K562 (cell line): Measurements from ENCODE around the gene ACTN3. TPM values are rescaled to one million over a fixed set of nuclear protein-coding genes. Genes with fewer than 3 reads are reported as not detected.
A peak's percentile ranks its signal among the peaks of the same experiment; 100 is the strongest.

Experiments used
- ATAC-seq: fragments of 200-7000 bp; cut with Tn5 transposase; 3 replicates; pipeline ENCODE4 v1.9.1; 2020; ENCODE audit warnings: moderate library complexity
- BruUV-seq: library from RNA; stranded (reverse); fragments of 400-500 nt; replicated peaks from 2 replicates; lab custom pipeline; 2021; lab: Mats Ljungman, UMichigan
- CTCF ChIA-PET: fragments of 300-600 bp; formaldehyde crosslinking; extraction: SDS; loops from one replicate; lab custom pipeline; 2021; ENCODE audit warnings: low intra/inter-chr PET ratio; lab: Yijun Ruan, JAX
- POLR2A ChIA-PET: fragments of 300-600, 350-650 bp; sonication (Branson Sonifier 250); formaldehyde crosslinking; extraction: SDS; loops from one replicate; lab custom pipeline; 2021; ENCODE audit warnings: antibody characterized with exemption, inconsistent platforms; lab: Yijun Ruan, JAX
- DNase-seq, 4 experiments: peaks; one replicate each; pipeline versions ENCODE4 v3.0.0 to v3.0.0-alpha.2; 2011 to 2018; ENCODE audit warnings: low spot score in 3 of 4, mixed read lengths in 3 of 4; ENCODE audit errors: extremely low read depth in 1 of 4
- FAIRE-seq: peaks from 2 replicates; lab custom pipeline; 2011; peaks lifted over from hg19 to GRCh38; lab: Jason Lieb, UNC
- H2AFZ ChIP-seq: 2 replicates; pipeline ENCODE4 v1.6.0; 2011; ENCODE audit warnings: low read depth, low read length, control low read depth, inconsistent platforms
- H3K27ac ChIP-seq: fragments of 200-600 bp; 3 replicates; pipeline ENCODE4 v1.8.0; 2011; ENCODE audit warnings: low read depth, mild to moderate bottlenecking, control low read depth, inconsistent platforms, low read length, moderate library complexity, mixed read lengths; ENCODE audit errors: extremely low read depth
- H3K27me3 ChIP-seq, 2 experiments: fragments of 300-600 bp in 1 of 2; 2 replicates in 1 of 2; 3 replicates in 1 of 2; pipeline versions ENCODE4 v1.6.0 to v1.8.0; 2011; ENCODE audit warnings: inconsistent platforms in 2 of 2, low read length in 2 of 2, mild to moderate bottlenecking in 1 of 2, mixed read lengths in 1 of 2, moderate library complexity in 1 of 2; ENCODE audit not compliant: control insufficient read depth in 2 of 2, insufficient read depth in 2 of 2
- H3K36me3 ChIP-seq: fragments of 300-600 bp; 3 replicates; pipeline ENCODE4 v1.8.0; 2011; ENCODE audit warnings: mild to moderate bottlenecking, low read length, inconsistent platforms; ENCODE audit not compliant: control insufficient read depth, insufficient read depth
- H3K4me1 ChIP-seq, 2 experiments: fragments of 200-600 bp in 1 of 2; replicated peaks in 1 of 2; 2 replicates in 1 of 2; 3 replicates in 1 of 2; pipeline versions ENCODE4 v1.5.1 to v1.8.0; 2011; ENCODE audit warnings: inconsistent platforms in 2 of 2, low read length in 2 of 2, mild to moderate bottlenecking in 1 of 2, mixed read lengths in 1 of 2, moderate library complexity in 1 of 2; ENCODE audit not compliant: control insufficient read depth in 2 of 2, insufficient read depth in 2 of 2
- H3K4me2 ChIP-seq: 2 replicates; pipeline ENCODE4 v1.6.1; 2011; ENCODE audit warnings: low read length, control low read depth, inconsistent platforms, mixed read lengths; ENCODE audit not compliant: insufficient read depth
- H3K4me3 ChIP-seq: fragments of 200-600 bp; sonication (generic), shearing (Covaris generic); 2 replicates; pipeline ENCODE4 v1.5.1; 2016; ENCODE audit warnings: control low read depth, inconsistent platforms
- H3K79me2 ChIP-seq: fragments of 200-600 bp; 3 replicates; pipeline ENCODE4 v1.8.0; 2011; ENCODE audit warnings: low read length, inconsistent platforms; ENCODE audit not compliant: control insufficient read depth, insufficient read depth
- H3K9ac ChIP-seq, 2 experiments: 2 replicates each; pipeline versions ENCODE4 v1.6.0 to v1.6.1; 2011; ENCODE audit warnings: low read depth in 2 of 2, low read length in 2 of 2, control low read depth in 1 of 2, inconsistent platforms in 1 of 2, mild to moderate bottlenecking in 1 of 2, mixed read lengths in 1 of 2; ENCODE audit not compliant: insufficient read depth in 1 of 2
- H3K9me1 ChIP-seq: one replicate; pipeline ENCODE4 v1.6.0; 2011; ENCODE audit warnings: inconsistent platforms, mild to moderate bottlenecking, low read length, moderate library complexity; ENCODE audit not compliant: control insufficient read depth, insufficient read depth
- H3K9me3 ChIP-seq: replicated peaks from 2 replicates; pipeline ENCODE4 v1.5.1; 2011; ENCODE audit warnings: low read depth, low read length, inconsistent platforms; ENCODE audit not compliant: control insufficient read depth, insufficient read depth
- H4K20me1 ChIP-seq: replicated peaks from 2 replicates; pipeline ENCODE4 v1.6.1; 2011; ENCODE audit warnings: low read length, inconsistent platforms, mixed read lengths; ENCODE audit not compliant: control insufficient read depth, insufficient read depth
- EZH2 ChIP-seq: IDR thresholded peaks from 2 replicates; pipeline ENCODE4 v1.6.1; 2012; ENCODE audit warnings: low read depth, mild to moderate bottlenecking, inconsistent platforms, low read length, borderline replicate concordance
- FIP1L1 ChIP-seq: fragments of 200-400 bp; formaldehyde crosslinking; IDR thresholded peaks from 2 replicates; pipeline ENCODE4 v1.6.1; 2018; ENCODE audit warnings: mild to moderate bottlenecking, low read depth, low read length; ENCODE audit not compliant: poor library complexity, severe bottlenecking
- FOXJ2 ChIP-seq: fragments of 200-800 bp; sonication (Bioruptor generic); IDR thresholded peaks from 2 replicates; pipeline ENCODE4 v1.6.1; 2016; ENCODE audit warnings: missing genetic modification characterization, missing compliant biosample characterization
- FOXP1 ChIP-seq: sonication (generic); formaldehyde crosslinking; IDR thresholded peaks from 2 replicates; pipeline ENCODE4 v1.8.0; 2022; ENCODE audit warnings: mild to moderate bottlenecking, missing genetic modification reagents
- GABPB2 ChIP-seq: fragments of 250-450 bp; sonication (Bioruptor Pico); conservative IDR thresholded peaks from 2 replicates; pipeline ENCODE4 v1.5.1; 2021; ENCODE audit warnings: mild to moderate bottlenecking
- HNRNPH1 ChIP-seq: fragments of 200-400 bp; formaldehyde crosslinking; optimal IDR thresholded peaks from 2 replicates; pipeline ENCODE3; 2017; ENCODE audit warnings: low read depth, mild to moderate bottlenecking, low read length, moderate library complexity
- KDM5B ChIP-seq: fragments of 200-600 bp; sonication (generic); IDR thresholded peaks from 2 replicates; pipeline ENCODE4 v1.6.1; 2012; ENCODE audit warnings: low read depth, mild to moderate bottlenecking, moderate library complexity, low read length, control low read depth, inconsistent platforms; ENCODE audit not compliant: insufficient replicate concordance
- L3MBTL2 ChIP-seq: fragments of 450-650 bp; IDR thresholded peaks from 2 replicates; pipeline ENCODE4 v1.6.1; 2016; ENCODE audit warnings: mild to moderate bottlenecking, moderate library complexity
- NEUROD1 ChIP-seq: fragments of 150-350 bp; IDR thresholded peaks from 2 replicates; pipeline ENCODE4 v1.6.1; 2014; ENCODE audit warnings: borderline replicate concordance, low read length, low read depth; ENCODE audit not compliant: partially characterized antibody
- NFIC ChIP-seq: fragments of 450-650 bp; IDR thresholded peaks from 2 replicates; pipeline ENCODE4 v1.6.1; 2017; ENCODE audit warnings: mild to moderate bottlenecking, inconsistent platforms
- NR2C1 ChIP-seq, 2 experiments: fragments of 450-650 bp; IDR thresholded peaks; 2 replicates each; pipeline ENCODE4 v1.6.1; 2017; ENCODE audit warnings: mild to moderate bottlenecking in 2 of 2, antibody characterized with exemption in 1 of 2, inconsistent platforms in 1 of 2, missing compliant biosample characterization in 1 of 2, missing genetic modification characterization in 1 of 2
- PML ChIP-seq: IDR thresholded peaks from 2 replicates; pipeline ENCODE4 v1.6.1; 2012; ENCODE audit warnings: low read length, inconsistent platforms
- RB1 ChIP-seq: fragments of 450-650 bp; IDR thresholded peaks from 2 replicates; pipeline ENCODE4 v1.6.1; 2017; ENCODE audit warnings: low read depth, mild to moderate bottlenecking
- RBM22 ChIP-seq: fragments of 200-400 bp; formaldehyde crosslinking; IDR thresholded peaks from 2 replicates; pipeline ENCODE4 v1.6.1; 2018; ENCODE audit warnings: low read length, low read depth; ENCODE audit not compliant: poor library complexity, severe bottlenecking
- TBL1XR1 ChIP-seq, 2 experiments: IDR thresholded peaks; 2 replicates each; pipeline ENCODE4 v1.6.1; 2012; ENCODE audit warnings: improper control_type of control experiment in 2 of 2, low read length in 2 of 2, mild to moderate bottlenecking in 1 of 2
- UBTF ChIP-seq, 2 experiments: IDR thresholded peaks; 2 replicates each; pipeline ENCODE4 v1.6.1; 2012; ENCODE audit warnings: improper control_type of control experiment in 2 of 2, low read depth in 2 of 2, low read length in 2 of 2, borderline replicate concordance in 1 of 2
- WGBS: fragments of 100-300 bp; shearing (Covaris generic); methylation state at CpG from one replicate; pipeline ENCODE4 v1.1.6; 2016; ENCODE audit warnings: low coverage, mixed read lengths; ENCODE audit not compliant: insufficient coverage; ENCODE audit errors: missing lambda C conversion rate; 5-methylcytosine and 5-hydroxymethylcytosine counted together
- in situ Hi-C: fragments of 300-500 bp; cut with MboI; formaldehyde crosslinking; loops from 4 replicates; pipeline ENCODE4 v1.15.0; 2018; ENCODE audit warnings: inconsistent platforms, mixed read lengths
- intact Hi-C: fragments of 100-400 bp; cut with micrococcal nuclease; formaldehyde crosslinking; loops from 2 replicates; pipeline ENCODE4 v1.14.2; 2022
- polyA plus RNA-seq, 8 experiments: library from polyadenylated mRNA; depleted of rRNA in 4 of 8; stranded (reverse) in 5 of 8; unstranded in 3 of 8; fragments of >200 nt; fragmentation: Nextera tagmentation in 2 of 8; fragmentation: Illumina TruSeq in 1 of 8; extraction: Ambion mirVana in 2 of 8; extraction: Trizol in 1 of 8; gene quantifications; 2 replicates each; pipeline versions ENCODE4 v1.2.1 to v1.2.3, GENCODE V29; 2011 to 2014; ENCODE audit warnings: inconsistent platforms in 1 of 8, missing spikeins in 1 of 8
- total RNA-seq, 7 experiments: library from RNA; depleted of rRNA in 6 of 7; stranded (reverse); fragments of >200 nt in 6 of 7; fragmentation: Illumina TruSeq in 2 of 7; extraction: Trizol in 2 of 7; gene quantifications; 2 replicates each; pipeline versions ENCODE4 v1.2.1 to v1.2.3, GENCODE V29; 2011 to 2021; ENCODE audit warnings: low replicate concordance in 1 of 7

Gene ACTN3
- total and polyA plus RNA-seq, 9 of the 15 experiments (the other 6 are each of a cell fraction or from before 2014, with no cell fraction given), result not detected

DNA sequence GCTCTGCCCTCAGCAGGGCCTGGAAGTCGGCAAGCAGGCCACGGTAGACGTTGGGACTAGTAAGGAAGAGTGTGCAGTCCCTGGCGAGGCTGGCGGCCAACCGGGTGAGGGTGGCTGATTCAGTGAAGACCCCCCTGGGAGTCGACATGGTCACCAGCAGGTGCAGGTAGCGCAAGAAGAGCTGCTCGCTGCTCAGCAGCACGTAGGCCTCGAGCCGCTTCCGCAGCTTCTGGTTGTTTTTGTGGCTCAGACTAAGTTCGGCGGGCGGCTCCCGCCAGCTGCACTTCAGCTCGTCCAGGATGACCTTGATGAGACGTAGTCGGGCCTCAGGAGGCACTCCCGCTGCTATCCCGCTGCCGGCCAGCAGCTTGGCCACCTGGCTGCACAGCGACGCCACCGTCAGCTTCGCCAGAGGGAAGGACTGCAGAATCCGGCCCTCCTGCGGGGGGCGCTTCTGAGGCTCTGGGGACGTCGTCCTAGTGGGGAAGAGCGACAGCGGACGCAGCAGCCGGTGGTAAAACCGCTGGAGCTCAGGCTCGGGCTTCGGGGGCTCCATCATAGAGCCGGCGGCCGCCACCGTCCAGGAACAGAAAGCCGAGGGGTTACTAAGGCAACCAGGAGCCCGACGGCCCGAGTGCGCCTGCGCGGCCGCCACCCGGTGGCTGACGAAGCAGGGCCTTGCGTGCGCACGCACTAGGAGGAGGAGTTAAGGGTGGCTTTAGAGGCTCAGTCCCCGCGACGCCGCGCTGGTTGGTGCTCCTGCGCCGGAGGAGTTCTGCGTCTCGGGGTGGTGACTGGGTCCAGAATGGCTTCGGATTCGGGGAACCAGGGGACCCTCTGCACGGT is 46.0 kb downstream of the ACTN3 start, which contains the start of the genes CCDC87 and CCS:
Gene CCDC87 (minus strand): TSS at position 607 of the 846 bp plus-strand sequence. CDS start 48 bp downstream, at position 559.
Gene CCS (plus strand): TSS at position 729 of the 846 bp plus-strand sequence. CDS start 77 bp downstream, at position 806.
- Histone ChIP-seq H3K4me2 (peak within 1 kb of the TSS; percentile 94), H3K9me1 (no peaks in the 10 kb centered on the region), H3K27ac (peak within 1 kb of the TSS; percentile 75), H3K4me1 (peaks cover 32 to 51% of the 10 kb centered on the region in 2 experiments), H2AFZ (peak within 1 kb of the TSS; percentile 95), H3K36me3 (peaks cover 8% of the 10 kb centered on the region; the same call in 1 of the 3 replicates), H3K9ac (peak within 1 kb of the TSS; percentile 85 to 94), H3K4me3 (peak within 1 kb of the TSS; percentile 75), H3K9me3 (no peaks in the 10 kb centered on the region), H3K79me2 (peaks cover 26% of the 10 kb centered on the region), H4K20me1 (no peaks in the 10 kb centered on the region), H3K27me3 (no peaks in the 10 kb centered on the region)
- peak; percentile 97 to 100 (median 100) for DNase-seq
- ATAC-seq, result peak; percentile 96
- 8% methylated on average over 67 of the region's 68 CpGs for WGBS
- BruUV-seq, result no TSS peak
- intact Hi-C loops, result loop anchor here (1.0 to 5.0 kb wide), 2 partner anchors 24 to 85 kb away; partner anchors contain the start of genes RBM14 and RBM4B
- FAIRE-seq, result peak; percentile 86
- CTCF ChIA-PET, result interaction anchor here (0.7 kb wide), 1 partner anchor 51 kb away, joined by 4 read pairs; no protein-coding TSS in a partner anchor
- POLR2A ChIA-PET, result interaction anchor here (0.6 to 1.7 kb wide), 10 partner anchors 11 to 249 kb away, joined by 3 to 4 read pairs (median 3); no protein-coding TSS in a partner anchor
- in situ Hi-C loops, result no loop called here
- TF ChIP-seq FIP1L1 (peak; percentile 69), UBTF (IDR thresholded peaks at IDR 0.05; ENCODE audit: borderline replicate concordance in 1 of 2, low read depth in 2 of 2, low read length in 2 of 2) (0 out of 4 replicates have a peak, but pooled peaks of 1 of the 2 experiments have one; percentile 20), RB1 (peak; percentile 81), PML (peak; percentile 66; the same call in 1 of the 2 replicates), HNRNPH1 (no peak), NEUROD1 (peak; percentile 11), TBL1XR1 (IDR thresholded peaks at IDR 0.05; ENCODE audit: low read length in 2 of 2) (peak in 1 of 2 experiments; percentile 10; a peak in 1 of 4 replicates), RBM22 (peak; percentile 42), FOXJ2 (tag) (peak; percentile 39; the same call in 1 of the 2 replicates), NFIC (peak; percentile 80), FOXP1 (0 out of 2 replicates have a peak, but pooled peaks have one; percentile 47), L3MBTL2 (peak; percentile 94), KDM5B (peak; percentile 98), GABPB2 (CRISPR knock-in tag) (no peak), EZH2 (no peak), NR2C1 (IDR thresholded peaks at IDR 0.05) (no peak), NR2C1 (tag; IDR thresholded peaks at IDR 0.05) (peak; percentile 52; the same call in 1 of the 2 replicates)
